Muscle of back (tissue), 10 donors: ENCODE data around the gene LENEP. TPM values are rescaled to one million over a fixed set of nuclear protein-coding genes. Genes with fewer than 3 reads are reported as not detected.

ENCODE experiments used
- polyA plus RNA-seq, 10 donors: library from polyadenylated mRNA; unstranded; fragments of 120-200 nt; gene quantifications; one replicate each; pipeline ENCODE4 v1.2.1, GENCODE V29; 2013; ENCODE audit not compliant: insufficient read length in 10 of 10

The LENEP gene
- polyA plus RNA-seq, 10 donors = 0.30 to 0.71 (median 0.48) TPM; not detected in 7

Other genes starting within 250 kb of the LENEP start
- 1 to 10 TPM; 6.2 to 9.8 (median 8.3) TPM for gene KCNN3, start 123.3 kb upstream of the LENEP start, polyA plus RNA-seq
- gene PMVK, start 56.9 kb upstream of the LENEP start, polyA plus RNA-seq = 10 to 100 TPM; 21.6 to 35.4 (median 26.8) TPM
- 100 to 1,000 TPM in 9 of 10 donors, 10 to 100 TPM in 1; 81.5 to 150 (median 124) TPM for gene PBXIP1, start 37.5 kb upstream of the LENEP start, polyA plus RNA-seq
- gene PYGO2, start 31.8 kb upstream of the LENEP start, polyA plus RNA-seq = 10 to 100 TPM; 25.6 to 33.5 (median 26.9) TPM
- gene SHC1, start 22.8 kb upstream of the LENEP start, polyA plus RNA-seq = 100 to 1,000 TPM in 1 of 10 donors, 10 to 100 TPM in 9; 76.6 to 116 (median 85.6) TPM
- gene CKS1B, start 18.9 kb upstream of the LENEP start, polyA plus RNA-seq = 10 to 100 TPM; 45.8 to 80.8 (median 62.6) TPM
- 10 to 100 TPM; 15.3 to 21.0 (median 19.5) TPM for gene FLAD1, start 10.2 kb upstream of the LENEP start, polyA plus RNA-seq
- 10 to 100 TPM in 2 of 10 donors, 1 to 10 TPM in 8; 6.2 to 13.1 (median 8.4) TPM for gene ZBTB7B, start 9.2 kb downstream of the LENEP start, polyA plus RNA-seq
- 1 to 10 TPM in 3 of 10 donors, under 1 TPM in 7; 0.40 to 1.9 (median 0.85) TPM for gene DCST2, start 40.2 kb downstream of the LENEP start, polyA plus RNA-seq
- under 1 TPM; 0.09 to 0.58 (median 0.17) TPM for gene DCST1, start 40.2 kb downstream of the LENEP start, polyA plus RNA-seq
- gene ADAM15, start 57.7 kb downstream of the LENEP start, polyA plus RNA-seq = 10 to 100 TPM; 50.0 to 81.4 (median 59.9) TPM
- 10 to 100 TPM in 1 of 10 donors, 1 to 10 TPM in 9; 5.1 to 10.2 (median 7.0) TPM for gene EFNA4, start 70.2 kb downstream of the LENEP start, polyA plus RNA-seq
- gene EFNA3, start 85.3 kb downstream of the LENEP start, polyA plus RNA-seq = 1 to 10 TPM; 2.1 to 5.3 (median 2.3) TPM
- 10 to 100 TPM; 19.4 to 31.5 (median 22.8) TPM for gene EFNA1, start 134.3 kb downstream of the LENEP start, polyA plus RNA-seq
- 10 to 100 TPM; 18.1 to 21.6 (median 21.1) TPM for gene SLC50A1, start 142.3 kb downstream of the LENEP start, polyA plus RNA-seq
- gene DPM3, start 146.9 kb downstream of the LENEP start, polyA plus RNA-seq = 10 to 100 TPM; 11.9 to 28.7 (median 18.8) TPM
- gene KRTCAP2, start 179.7 kb downstream of the LENEP start, polyA plus RNA-seq = 100 to 1,000 TPM in 2 of 10 donors, 10 to 100 TPM in 8; 77.1 to 103 (median 93.4) TPM
- under 1 TPM; 0.21 to 0.83 (median 0.52) TPM for gene TRIM46, start 180.3 kb downstream of the LENEP start, polyA plus RNA-seq
- 10 to 100 TPM; 48.6 to 97.0 (median 68.0) TPM for gene THBS3, start 214.3 kb downstream of the LENEP start, polyA plus RNA-seq
- gene MTX1, start 215.1 kb downstream of the LENEP start, polyA plus RNA-seq = 10 to 100 TPM; 16.3 to 26.1 (median 21.6) TPM